ENCODE data around the gene ATP9B. TPM values are rescaled to one million over a fixed set of nuclear protein-coding genes. Genes with fewer than 3 reads are reported as not detected.

ATP9B gene
- total RNA-seq, 1 experiment from 2014 or later: 8.6 TPM

- H3K9me2 ChIP-seq (ENCODE audit: insufficient read depth): no peaks in the 10 kb centered on the region
- H4K20me1 ChIP-seq (ENCODE audit: insufficient read depth): no peaks in the 10 kb centered on the region
- TF ChIP-seq CTCF (conservative IDR thresholded peaks at IDR 0.05) (no peak), EZH2 (IDR thresholded peaks at IDR 0.05; ENCODE audit: low read depth) (no peak)
- CTCF ChIA-PET: no interaction called here
- no peaks in the 10 kb centered on the region for H3K27me3 ChIP-seq (ENCODE audit: insufficient read depth, low read depth)
- POLR2A ChIA-PET (ENCODE audit: unreplicated experiment): no interaction called here
- H3K4me1 ChIP-seq (replicated peaks; ENCODE audit: insufficient read depth): no peaks in the 10 kb centered on the region
- H2AFZ ChIP-seq: no peak overlapping the region
- no peak overlapping the region for H3K27ac ChIP-seq
- no peak overlapping the region for H3K4me2 ChIP-seq
- H3K4me3 ChIP-seq: no peak overlapping the region
- intact Hi-C loops (cut with micrococcal nuclease; ENCODE audit: unreplicated experiment): no loop called here
- H3F3A ChIP-seq (ENCODE audit: insufficient read depth, low read depth): no peaks in the 10 kb centered on the region
- H3K9me3 ChIP-seq (ENCODE audit: insufficient read depth, low read depth): no peaks in the 10 kb centered on the region
- no peaks in the 10 kb centered on the region for H3K36me3 ChIP-seq (ENCODE audit: low read depth)
- no peaks in the 10 kb centered on the region for H3K79me2 ChIP-seq (ENCODE audit: low read depth)
- no TSS peak for BruUV-seq (replicated peaks)
- DNase-seq: no peak
Measured at GRCh38 chr18:79365701-79366100, 296.5 kb downstream of the ATP9B start.

GRCh38 chr18:79366177-79367094, 297.2 kb downstream of the ATP9B start:
- Histone ChIP-seq H3K4me2 (no peak overlapping the region), H3F3A (ENCODE audit: insufficient read depth, low read depth) (no peaks in the 10 kb centered on the region), H3K79me2 (ENCODE audit: low read depth) (no peaks in the 10 kb centered on the region), H3K27ac (no peak overlapping the region), H3K4me1 (replicated peaks; ENCODE audit: insufficient read depth) (no peaks in the 10 kb centered on the region), H3K9me3 (ENCODE audit: insufficient read depth, low read depth) (no peaks in the 10 kb centered on the region), H3K27me3 (ENCODE audit: insufficient read depth, low read depth) (no peaks in the 10 kb centered on the region), H4K20me1 (ENCODE audit: insufficient read depth) (no peaks in the 10 kb centered on the region), H3K9me2 (ENCODE audit: insufficient read depth) (no peaks in the 10 kb centered on the region), H3K36me3 (ENCODE audit: low read depth) (no peaks in the 10 kb centered on the region), H2AFZ (no peak overlapping the region), H3K4me3 (no peak overlapping the region)
- ChIA-PET POLR2A (ENCODE audit: unreplicated experiment) (no interaction called here), CTCF (no interaction called here)
- BruUV-seq (replicated peaks): no TSS peak
- no peak for DNase-seq
- TF ChIP-seq CTCF (conservative IDR thresholded peaks at IDR 0.05): no peak
- no peak for TF ChIP-seq EZH2 (IDR thresholded peaks at IDR 0.05; ENCODE audit: low read depth)
- intact Hi-C loops (cut with micrococcal nuclease; ENCODE audit: unreplicated experiment): no loop called here

GRCh38 chr18:79367480-79367879, 298.3 kb downstream of the ATP9B start:
- no peak for DNase-seq
- H3K4me3 ChIP-seq: no peak overlapping the region
- H3K4me2 ChIP-seq: no peak overlapping the region
- no peak for TF ChIP-seq EZH2 (IDR thresholded peaks at IDR 0.05; ENCODE audit: low read depth)
- no peak for TF ChIP-seq CTCF (conservative IDR thresholded peaks at IDR 0.05)
- H3K27ac ChIP-seq: no peak overlapping the region
- ChIA-PET POLR2A (ENCODE audit: unreplicated experiment) (no interaction called here), CTCF (no interaction called here)
- H2AFZ ChIP-seq: no peak overlapping the region
- intact Hi-C loops (cut with micrococcal nuclease; ENCODE audit: unreplicated experiment): no loop called here
- no peaks in the 10 kb centered on the region for H3K79me2 ChIP-seq (ENCODE audit: low read depth)
- H3F3A ChIP-seq (ENCODE audit: insufficient read depth, low read depth): no peaks in the 10 kb centered on the region
- no peaks in the 10 kb centered on the region for H3K9me2 ChIP-seq (ENCODE audit: insufficient read depth)
- no peaks in the 10 kb centered on the region for H3K9me3 ChIP-seq (ENCODE audit: insufficient read depth, low read depth)
- no TSS peak for BruUV-seq (replicated peaks)
- H4K20me1 ChIP-seq (ENCODE audit: insufficient read depth): no peaks in the 10 kb centered on the region
- H3K27me3 ChIP-seq (ENCODE audit: insufficient read depth, low read depth): no peaks in the 10 kb centered on the region
- H3K36me3 ChIP-seq (ENCODE audit: low read depth): no peaks in the 10 kb centered on the region
- no peaks in the 10 kb centered on the region for H3K4me1 ChIP-seq (replicated peaks; ENCODE audit: insufficient read depth)

Data from PC-9 (cell line).